Ishikawa (cell line): ENCODE results near the gene CDK19.

ENCODE experiments used
- CEBPB ChIP-seq: IDR thresholded peaks from 2 replicates; pipeline ENCODE4 v1.6.1; 2012
- CREB1 ChIP-seq: IDR thresholded peaks from 2 replicates; pipeline ENCODE4 v1.6.1; 2012; ENCODE audit warnings: low read depth
- EGR1 ChIP-seq: IDR thresholded peaks from 2 replicates; pipeline ENCODE4 v1.6.1; 2012
- EP300 ChIP-seq: IDR thresholded peaks from 2 replicates; pipeline ENCODE4 v1.6.1; 2012; ENCODE audit warnings: borderline replicate concordance
- FOXM1 ChIP-seq: IDR thresholded peaks from 2 replicates; pipeline ENCODE4 v1.6.1; 2012; ENCODE audit warnings: low read depth, borderline replicate concordance
- NFIC ChIP-seq: IDR thresholded peaks from 2 replicates; pipeline ENCODE4 v1.6.1; 2012
- RAD21 ChIP-seq: IDR thresholded peaks from 2 replicates; pipeline ENCODE4 v1.6.1; 2012; ENCODE audit warnings: low read depth
- REST ChIP-seq: IDR thresholded peaks from 2 replicates; pipeline ENCODE4 v1.6.1; 2012; ENCODE audit warnings: low read depth, mild to moderate bottlenecking
- TAF1 ChIP-seq: IDR thresholded peaks from 2 replicates; pipeline ENCODE4 v1.6.1; 2012; ENCODE audit warnings: low read depth, mild to moderate bottlenecking
- TCF12 ChIP-seq: IDR thresholded peaks from 2 replicates; pipeline ENCODE4 v1.6.1; 2012; ENCODE audit warnings: low read depth
- TEAD4 ChIP-seq: IDR thresholded peaks from 2 replicates; pipeline ENCODE4 v1.6.1; 2012
- USF1 ChIP-seq: IDR thresholded peaks from 2 replicates; pipeline ENCODE4 v1.6.1; 2012
- YY1 ChIP-seq: IDR thresholded peaks from 2 replicates; pipeline ENCODE4 v1.6.1; 2012; ENCODE audit warnings: low read depth
- ZBTB7A ChIP-seq: IDR thresholded peaks from 2 replicates; pipeline ENCODE4 v1.6.1; 2012; ENCODE audit warnings: low read depth
- TF ChIP-seq, protein P1 (sequence below): IDR thresholded peaks from 2 replicates; pipeline ENCODE4 v1.6.1; 2012

Gene CDK19

DNA sequence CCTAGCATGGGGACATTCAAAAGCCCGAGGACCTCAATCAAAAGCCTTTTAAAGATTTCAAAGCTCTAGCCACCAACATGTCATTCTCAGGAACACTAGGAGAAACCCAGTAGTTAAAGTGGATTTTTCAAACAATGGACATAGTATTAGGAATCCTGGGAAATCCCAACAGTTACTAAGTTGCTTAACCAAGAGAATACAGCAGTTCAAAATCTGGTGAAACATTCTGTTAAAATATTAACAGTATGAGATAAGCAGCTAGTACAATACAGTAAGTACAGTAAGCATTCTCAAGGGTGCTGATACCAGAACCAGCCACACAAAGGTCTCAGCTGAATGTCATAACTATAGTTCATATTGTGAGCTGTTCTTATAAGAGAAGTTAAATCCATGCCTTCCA is 68.6 kb downstream of the CDK19 start:
- TF ChIP-seq CEBPB, result no peak
- no peak for TF ChIP-seq EGR1
- TF ChIP-seq, protein P1, sequence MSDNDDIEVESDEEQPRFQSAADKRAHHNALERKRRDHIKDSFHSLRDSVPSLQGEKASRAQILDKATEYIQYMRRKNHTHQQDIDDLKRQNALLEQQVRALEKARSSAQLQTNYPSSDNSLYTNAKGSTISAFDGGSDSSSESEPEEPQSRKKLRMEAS, result no peak
- no peak for TF ChIP-seq EP300
- no peak for TF ChIP-seq CREB1
- no peak for TF ChIP-seq TEAD4
- no peak for TF ChIP-seq ZBTB7A
- TF ChIP-seq NFIC, result no peak
- no peak for TF ChIP-seq USF1
- TF ChIP-seq TAF1, result no peak
- no peak for TF ChIP-seq FOXM1
- TF ChIP-seq TCF12, result no peak
- no peak for TF ChIP-seq RAD21
- no peak for TF ChIP-seq YY1

GRCh38 chr6:110744991-110745390 is 70.3 kb downstream of the CDK19 start:
- TF ChIP-seq USF1, result no peak
- TF ChIP-seq ZBTB7A, result no peak
- no peak for TF ChIP-seq CREB1
- TF ChIP-seq TEAD4, result no peak
- no peak for TF ChIP-seq TCF12
- no peak for TF ChIP-seq EP300
- TF ChIP-seq, protein P1, result no peak

GRCh38 chr6:110741517-110741916 is 73.8 kb downstream of the CDK19 start:
- no peak for TF ChIP-seq USF1
- TF ChIP-seq CREB1, result no peak
- TF ChIP-seq RAD21, result no peak
- TF ChIP-seq, protein P1, result no peak
- TF ChIP-seq ZBTB7A, result no peak
- TF ChIP-seq TEAD4, result no peak
- TF ChIP-seq FOXM1, result no peak
- TF ChIP-seq TCF12, result no peak
- no peak for TF ChIP-seq EGR1
- no peak for TF ChIP-seq NFIC
- TF ChIP-seq REST, result no peak
- no peak for TF ChIP-seq CEBPB

- TF ChIP-seq, protein P1, result no peak
- no peak for TF ChIP-seq USF1
- no peak for TF ChIP-seq FOXM1
- TF ChIP-seq NFIC, result no peak
- TF ChIP-seq TEAD4, result no peak
- TF ChIP-seq CEBPB, result no peak
These were observed 76.3 kb downstream of the CDK19 start for GRCh38 chr6:110738899-110739365.

DNA sequence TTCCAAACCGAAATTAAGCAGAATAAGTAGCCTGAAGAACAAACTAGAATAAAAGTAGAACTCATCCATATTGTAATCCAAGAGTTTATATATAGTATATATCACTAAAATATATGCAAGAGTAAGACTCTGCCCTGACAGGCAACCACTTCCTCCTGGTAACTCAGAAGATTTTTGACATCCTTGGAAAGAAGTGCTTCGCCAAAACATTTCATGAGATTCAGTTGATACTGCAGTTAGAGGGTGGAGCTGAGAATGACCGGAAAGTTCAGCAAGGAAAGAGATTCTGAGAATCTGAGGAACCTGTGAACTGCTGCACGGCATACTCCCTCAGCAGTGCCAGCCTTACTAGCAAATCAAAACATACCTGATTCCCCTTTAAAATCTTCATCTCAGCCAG is 79.6 kb downstream of the CDK19 start:
- no peak for TF ChIP-seq ZBTB7A
- no peak for TF ChIP-seq EGR1
- no peak for TF ChIP-seq CEBPB
- no peak for TF ChIP-seq CREB1

GRCh38 chr6:110731898-110732297 is 83.4 kb downstream of the CDK19 start:
- TF ChIP-seq RAD21 (peak; percentile 14; the same call in 1 of the 2 replicates), EGR1 (no peak)

DNA sequence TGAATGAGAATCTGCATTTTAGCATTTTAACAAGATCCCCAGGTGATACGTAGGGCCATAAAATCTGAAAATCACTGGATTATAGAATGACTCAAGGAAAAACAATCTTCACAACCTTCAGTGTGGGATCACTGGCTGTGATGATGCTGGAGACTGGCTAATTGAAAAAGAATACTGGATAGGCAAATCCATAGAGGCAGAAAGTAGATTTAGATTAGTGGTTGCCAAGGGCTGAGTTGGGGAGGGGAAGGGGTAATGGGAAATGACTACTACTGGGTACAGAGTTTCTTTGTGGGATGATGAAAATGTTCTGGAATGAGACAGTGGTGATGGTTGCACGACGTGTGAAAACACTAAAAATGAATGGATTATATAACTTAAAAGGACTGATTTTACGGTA is 84.1 kb downstream of the CDK19 start:
- no peak for TF ChIP-seq REST
- TF ChIP-seq CEBPB, result no peak
- no peak for TF ChIP-seq CREB1
- TF ChIP-seq TAF1, result no peak
- TF ChIP-seq YY1, result no peak
